HG02970 (cell line): ENCODE data around the gene BAIAP2L2.
"Not testable (repeated sequence)": the region's sequence is repeated elsewhere in the genome, so short reads cannot be mapped to it uniquely, and the experiment has no call there.

Source experiments
- ATAC-seq: cut with Tn5 transposase; IDR thresholded peaks from one replicate; pipeline ENCODE4 v1.9.1; 2021; ENCODE audit warnings: mild to moderate bottlenecking, moderate library complexity, moderate number of reproducible peaks; ENCODE audit not compliant: unreplicated experiment, low FRiP score

Gene BAIAP2L2, protein sequence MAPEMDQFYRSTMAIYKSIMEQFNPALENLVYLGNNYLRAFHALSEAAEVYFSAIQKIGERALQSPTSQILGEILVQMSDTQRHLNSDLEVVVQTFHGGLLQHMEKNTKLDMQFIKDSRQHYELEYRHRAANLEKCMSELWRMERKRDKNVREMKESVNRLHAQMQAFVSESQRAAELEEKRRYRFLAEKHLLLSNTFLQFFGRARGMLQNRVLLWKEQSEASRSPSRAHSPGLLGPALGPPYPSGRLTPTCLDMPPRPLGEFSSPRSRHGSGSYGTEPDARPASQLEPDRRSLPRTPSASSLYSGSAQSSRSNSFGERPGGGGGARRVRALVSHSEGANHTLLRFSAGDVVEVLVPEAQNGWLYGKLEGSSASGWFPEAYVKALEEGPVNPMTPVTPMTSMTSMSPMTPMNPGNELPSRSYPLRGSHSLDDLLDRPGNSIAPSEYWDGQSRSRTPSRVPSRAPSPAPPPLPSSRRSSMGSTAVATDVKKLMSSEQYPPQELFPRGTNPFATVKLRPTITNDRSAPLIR

DNA sequence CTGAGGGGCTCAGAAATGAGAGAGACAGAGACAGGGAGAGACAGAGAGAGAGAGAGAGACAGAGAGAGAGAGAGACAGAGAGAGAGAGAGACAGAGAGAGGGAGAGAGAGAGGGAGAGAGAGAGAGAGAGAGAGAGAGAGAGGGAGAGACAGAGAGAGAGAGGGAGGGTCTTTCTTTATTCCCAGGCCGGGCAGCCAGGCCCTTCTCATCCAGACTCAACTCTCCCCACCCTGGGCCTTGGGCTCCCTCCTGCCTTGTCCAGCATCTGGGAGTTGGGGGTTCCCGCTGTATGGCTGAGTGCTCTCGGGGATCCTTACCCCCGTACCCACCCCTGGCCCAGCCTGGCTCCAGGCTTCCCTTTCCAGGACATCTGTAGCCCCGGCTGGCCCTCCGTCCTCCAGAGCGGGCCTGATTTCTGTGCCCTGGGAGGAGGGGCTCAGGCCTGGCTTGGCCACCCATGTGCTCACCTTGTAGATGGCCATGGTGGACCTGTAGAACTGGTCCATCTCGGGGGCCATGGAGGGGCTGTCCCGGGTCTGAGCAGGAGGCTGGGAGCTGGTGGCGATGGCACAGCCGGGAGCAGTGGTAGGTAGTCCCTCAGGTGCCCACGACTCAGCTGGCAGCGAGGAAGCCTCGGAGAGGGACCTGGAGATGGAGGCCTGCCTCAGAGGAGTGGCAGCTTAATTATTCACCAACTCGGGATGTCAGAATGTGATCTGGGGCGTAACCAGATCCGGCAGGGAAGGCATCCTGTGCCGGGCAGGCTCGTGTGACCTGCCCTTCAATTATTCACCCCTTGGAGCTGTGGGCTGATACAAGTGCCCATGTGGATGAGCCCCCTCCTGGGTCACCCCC is at the start of gene BAIAP2L2:
TSS of gene BAIAP2L2 (minus strand) at position 677 of the 855 bp plus-strand sequence. CDS start at position 518, 159 bp downstream.
- ATAC-seq: no peak

DNA sequence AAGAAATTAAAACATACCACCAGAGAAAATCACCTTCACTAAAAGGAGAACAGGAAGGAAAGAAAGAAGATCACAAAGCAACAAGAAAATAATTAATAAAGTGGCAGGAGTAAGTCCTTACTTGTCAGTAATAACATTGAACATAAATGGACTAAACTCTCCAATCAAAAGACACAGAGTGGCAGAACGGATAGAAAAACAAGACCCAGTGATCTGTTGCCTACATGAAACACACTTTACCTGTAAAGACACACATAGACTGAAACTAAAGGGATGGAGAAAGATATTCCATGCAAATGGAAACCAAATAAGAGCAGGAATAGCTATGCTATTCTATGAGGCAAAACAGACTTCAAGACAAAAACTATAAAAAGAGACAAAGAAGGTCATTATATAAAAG is 45.2 kb upstream of the BAIAP2L2 start:
- no peak for ATAC-seq

DNA sequence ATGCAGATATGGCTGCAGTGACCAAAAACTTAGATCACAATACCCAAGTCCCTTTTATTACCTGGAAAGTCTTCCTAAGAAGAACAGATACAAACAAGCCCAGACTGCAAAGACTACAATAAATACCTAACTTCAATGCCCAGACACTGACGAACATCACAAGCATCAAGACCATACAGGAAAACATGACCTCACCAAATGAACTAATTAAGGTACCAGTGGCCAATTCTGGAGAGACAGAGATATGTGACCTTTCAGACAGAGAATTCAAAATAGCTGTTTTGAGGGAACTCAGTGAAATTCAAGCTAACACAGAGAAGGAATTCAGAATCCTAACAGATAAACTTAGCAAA is 44.1 kb upstream of the BAIAP2L2 start:
- ATAC-seq: not testable (repeated sequence)

DNA sequence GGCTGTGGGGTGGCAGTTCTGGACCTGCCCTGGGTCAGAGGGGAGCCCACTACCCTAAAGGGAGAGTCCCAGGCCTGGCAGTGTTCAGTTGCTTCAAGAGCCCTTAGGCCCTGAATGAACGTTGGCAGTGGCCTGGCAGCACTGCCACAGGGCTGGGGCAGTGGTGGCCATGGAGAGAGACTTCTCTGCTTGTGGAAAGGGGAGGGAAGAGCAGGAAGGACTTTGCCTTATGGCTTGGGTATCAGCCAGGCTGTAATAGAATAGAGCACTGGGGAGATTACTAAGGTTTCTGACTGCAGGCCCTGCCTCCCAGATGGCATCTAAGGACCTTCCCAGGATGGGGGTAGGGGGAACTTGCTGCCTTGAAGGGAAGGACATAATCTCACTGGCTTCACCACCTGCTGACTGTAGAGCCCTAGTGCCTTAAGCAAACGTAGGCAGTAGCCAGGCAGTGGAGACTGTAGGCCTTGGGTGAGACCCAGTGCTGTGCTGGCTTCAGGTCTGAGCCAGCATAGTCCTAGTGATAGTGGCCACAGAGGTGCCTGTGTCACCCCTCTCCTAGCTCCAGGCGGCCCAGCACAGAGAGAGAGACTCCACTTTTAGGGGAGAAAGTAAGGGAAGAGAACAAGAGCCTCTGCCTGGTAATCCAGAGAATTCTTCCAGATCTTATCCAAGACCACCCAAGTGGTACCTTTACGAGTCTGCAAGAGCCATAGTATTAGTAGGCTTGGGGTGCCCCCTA is 43.5 kb upstream of the BAIAP2L2 start:
- no peak for ATAC-seq

DNA sequence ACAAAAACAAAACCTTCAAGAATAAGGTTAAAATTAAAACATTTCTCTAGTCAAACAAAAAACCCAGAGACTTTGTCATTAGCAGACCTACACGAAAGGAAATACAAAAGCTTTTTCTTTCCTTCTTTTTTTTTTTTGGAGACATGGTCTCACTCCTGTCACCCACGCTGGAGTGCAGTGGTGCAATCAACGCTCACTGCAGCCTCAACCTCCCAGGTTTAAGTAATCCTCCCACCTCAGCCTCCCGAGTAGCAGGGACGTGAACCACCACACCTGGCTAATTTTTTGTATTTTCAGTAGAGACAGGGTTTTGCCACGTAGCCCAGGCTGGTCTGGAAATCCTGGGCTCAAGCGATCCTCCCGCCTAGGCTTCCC is 40.6 kb upstream of the BAIAP2L2 start:
- no peak for ATAC-seq

DNA sequence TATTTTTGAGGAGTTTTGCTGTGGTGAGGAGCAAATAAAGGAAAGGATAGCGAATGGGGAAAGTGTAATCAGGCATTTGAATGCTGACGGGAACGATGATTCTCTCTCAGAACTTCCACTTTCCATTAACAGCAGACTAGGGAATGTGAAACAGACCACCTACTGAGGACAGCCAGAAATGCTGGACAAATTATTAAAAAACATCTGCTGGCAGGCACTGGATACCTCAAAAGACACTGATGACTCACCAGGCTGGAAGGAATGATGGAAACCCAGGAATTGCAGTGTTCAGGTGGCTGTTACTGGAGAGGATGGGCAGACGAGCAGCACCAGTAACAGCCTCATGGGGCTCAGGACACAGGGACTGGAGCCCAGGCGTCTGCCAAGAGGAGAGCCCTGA is 37.8 kb upstream of the BAIAP2L2 start:
- no peak for ATAC-seq

DNA sequence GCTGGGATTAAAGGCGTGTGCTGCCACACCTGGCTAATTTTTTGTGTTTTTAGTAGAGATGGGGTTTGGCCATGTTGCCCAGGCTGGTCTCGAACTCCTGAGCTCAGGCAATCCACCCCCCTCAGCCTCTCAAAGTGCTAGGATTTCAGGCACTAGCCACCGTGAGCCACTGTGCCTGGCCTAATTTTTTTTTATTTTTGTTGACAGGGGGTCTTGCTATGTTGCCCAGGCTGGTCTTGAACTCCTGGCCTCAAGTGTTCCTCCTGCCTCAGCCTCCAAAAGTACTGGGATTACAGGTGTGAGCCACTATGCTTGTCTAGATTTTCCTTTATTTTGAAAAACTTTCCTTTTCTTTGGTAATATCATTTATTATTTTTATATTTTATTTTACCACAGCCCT is 35.7 kb upstream of the BAIAP2L2 start:
- ATAC-seq: not testable (repeated sequence)

DNA sequence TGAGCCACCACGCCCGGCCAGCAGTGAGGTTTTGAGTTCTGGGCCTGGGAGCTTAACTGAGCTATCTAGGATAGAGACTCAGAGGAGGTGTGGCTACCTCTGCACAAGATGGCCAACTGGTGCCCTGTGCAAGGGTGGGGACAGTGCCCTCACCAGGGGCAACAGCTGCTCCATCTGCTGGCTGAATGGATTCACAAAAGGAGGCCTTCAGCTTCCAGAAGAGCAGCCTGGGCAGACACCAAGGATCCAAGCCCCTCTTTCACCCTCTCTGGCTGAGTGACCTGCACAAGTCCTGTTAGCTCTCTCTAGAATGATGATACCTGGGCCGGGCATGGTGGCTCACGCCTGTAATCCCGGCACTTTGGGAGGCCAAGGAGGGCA is 33.5 kb upstream of the BAIAP2L2 start:
- no peak for ATAC-seq

DNA sequence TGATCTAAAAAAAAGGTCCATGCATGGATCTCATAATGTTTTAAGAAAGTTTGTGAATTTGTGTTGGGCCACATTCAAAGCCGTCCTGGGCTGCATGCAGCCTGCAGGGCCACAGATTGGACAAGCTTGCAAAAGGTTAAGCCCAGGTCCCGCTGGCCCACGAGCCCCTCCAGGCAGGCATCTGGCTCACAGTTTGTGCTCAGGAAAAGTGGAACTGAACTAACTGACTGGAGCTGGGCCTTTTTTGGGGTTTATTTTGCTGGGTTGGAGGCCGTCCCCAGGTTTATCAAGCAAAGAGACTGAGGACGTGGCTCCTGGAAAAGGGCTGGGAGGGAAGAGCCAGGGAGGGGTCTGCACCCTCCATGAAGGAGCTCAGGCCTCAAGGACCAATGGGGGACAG is 32.1 kb upstream of the BAIAP2L2 start:
- no peak for ATAC-seq

DNA sequence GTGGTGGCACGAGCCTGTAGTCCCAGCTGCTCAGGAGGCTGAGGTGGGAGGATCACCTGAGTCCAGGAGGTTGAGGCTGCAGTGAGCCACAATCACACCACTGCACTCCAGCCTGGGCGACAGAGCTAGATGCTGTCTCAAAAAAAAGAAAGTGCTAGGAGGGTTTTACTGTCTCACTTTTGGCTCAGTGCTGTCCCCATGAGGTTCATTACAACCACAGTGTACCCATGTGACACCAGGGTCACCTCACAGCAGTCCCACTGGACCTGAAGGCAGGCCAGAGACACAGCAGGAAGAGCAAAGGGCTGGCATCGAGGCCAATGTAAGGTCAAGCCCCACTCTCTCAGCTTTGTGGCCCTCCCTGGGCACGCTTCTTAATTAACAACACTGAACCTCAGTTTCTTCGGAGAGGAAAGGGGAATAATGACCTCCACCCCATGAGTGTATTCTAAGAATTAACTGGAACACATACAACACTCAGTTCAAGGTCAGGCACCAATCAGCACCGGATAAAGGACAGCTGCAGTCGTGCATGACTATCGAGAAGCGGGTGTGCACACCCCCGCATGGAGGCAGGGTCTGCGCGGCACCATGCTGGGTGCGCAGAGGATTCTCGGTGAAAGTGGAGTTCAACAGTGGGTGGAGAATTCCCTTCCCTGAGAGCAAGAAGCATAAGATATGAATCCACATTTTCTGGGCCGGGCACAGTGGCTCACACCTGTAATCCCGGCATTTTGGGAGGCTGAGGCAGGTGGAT is 30.9 kb upstream of the BAIAP2L2 start:
- no peak for ATAC-seq

DNA sequence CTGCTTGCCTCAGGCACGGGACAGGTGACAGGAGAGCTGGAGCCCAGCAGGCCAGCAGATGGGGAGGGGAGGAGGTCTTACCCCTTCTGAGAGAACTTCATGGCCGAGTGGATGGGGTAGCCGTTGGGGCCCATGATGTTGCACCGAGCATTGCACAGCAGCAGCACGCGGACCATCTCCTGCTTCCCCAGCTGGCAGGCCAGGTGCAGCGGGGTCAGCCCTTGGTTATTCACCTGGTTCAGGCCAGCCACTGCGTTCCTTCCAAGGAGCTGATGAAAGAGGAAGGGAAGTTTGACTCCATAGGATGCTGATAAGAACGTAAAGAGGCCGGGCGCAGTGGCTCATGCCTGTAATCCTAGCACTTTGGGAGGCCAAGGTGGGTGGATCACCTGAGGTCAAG is 29.4 kb upstream of the BAIAP2L2 start:
- ATAC-seq: no peak

DNA sequence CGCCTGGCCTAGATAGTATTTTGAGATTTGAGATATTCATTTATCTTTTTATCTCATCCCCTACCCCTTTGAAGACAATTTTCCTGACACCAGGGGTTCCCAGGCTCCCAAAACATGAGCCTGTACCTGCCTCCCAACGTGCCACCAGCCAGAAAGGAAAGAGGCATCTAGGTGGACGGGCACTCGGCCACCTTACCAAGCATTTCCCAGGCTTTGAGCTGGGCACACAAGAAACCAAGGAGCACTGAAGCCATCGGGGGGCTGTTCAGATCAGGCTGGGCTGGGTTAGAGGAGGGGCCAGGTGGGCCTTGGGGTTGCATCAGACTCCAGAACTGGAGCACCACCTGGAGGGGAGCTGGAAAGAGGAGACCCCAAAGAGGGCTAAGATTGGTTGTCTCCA is 28.5 kb upstream of the BAIAP2L2 start:
- ATAC-seq: no peak

DNA sequence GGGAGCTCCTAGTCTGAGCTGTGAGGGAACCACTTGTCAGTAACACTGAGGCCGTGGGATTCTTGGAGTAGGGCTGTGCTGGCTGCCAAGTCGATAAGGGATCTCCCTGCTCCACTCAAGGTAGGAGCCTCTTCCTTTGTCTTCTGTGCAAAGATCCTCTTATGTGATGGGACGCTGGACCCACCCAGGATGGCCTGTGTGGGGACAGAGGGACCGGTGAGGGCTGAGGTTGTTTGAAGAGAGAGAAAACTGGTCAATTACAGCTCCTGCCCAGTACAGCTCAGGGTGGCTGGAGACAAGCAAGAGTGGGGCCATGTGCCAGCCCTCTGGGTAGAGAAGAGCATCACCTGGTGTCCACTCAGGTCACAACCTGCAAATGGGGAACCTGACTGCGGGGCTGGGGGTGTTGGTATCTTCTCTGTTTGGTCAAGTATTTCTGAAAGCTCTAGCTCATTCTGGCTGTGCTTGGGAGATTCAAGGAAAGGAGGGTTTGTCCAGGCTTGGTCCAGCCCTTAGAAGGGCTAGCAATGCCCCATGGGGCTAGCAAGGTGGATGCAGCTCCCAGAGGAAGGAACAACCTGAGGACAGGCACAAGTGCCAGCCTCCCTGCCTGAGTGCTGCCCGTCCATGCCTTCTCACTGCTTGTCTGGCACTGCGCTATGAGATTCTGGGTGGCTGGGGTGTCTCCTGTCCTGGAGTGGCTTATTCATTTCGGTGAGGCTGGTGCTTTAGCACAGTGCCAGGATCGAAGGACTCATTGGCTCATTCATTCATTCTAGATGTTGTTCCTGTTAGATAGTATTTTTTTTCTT is 27.6 kb upstream of the BAIAP2L2 start:
- ATAC-seq: no peak

DNA sequence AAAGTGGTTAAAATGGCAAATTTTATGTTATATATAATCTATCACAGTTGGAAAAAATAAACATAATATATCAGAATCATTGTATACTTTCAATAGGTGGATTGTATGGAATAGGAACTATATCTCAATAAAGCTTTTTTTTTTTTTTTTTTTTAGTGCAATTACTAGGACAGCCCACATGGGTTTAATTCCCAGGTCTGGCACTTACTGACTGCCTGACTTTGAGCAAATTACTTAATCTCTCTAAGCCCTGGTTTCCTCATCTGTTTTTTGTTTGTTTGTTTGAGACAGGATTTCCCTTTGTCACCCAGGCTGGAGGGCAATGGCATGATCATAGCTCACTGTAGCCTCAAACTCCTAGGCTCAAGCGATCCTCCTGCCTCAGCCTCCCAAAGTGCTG is 26.1 kb upstream of the BAIAP2L2 start:
- ATAC-seq: no peak

DNA sequence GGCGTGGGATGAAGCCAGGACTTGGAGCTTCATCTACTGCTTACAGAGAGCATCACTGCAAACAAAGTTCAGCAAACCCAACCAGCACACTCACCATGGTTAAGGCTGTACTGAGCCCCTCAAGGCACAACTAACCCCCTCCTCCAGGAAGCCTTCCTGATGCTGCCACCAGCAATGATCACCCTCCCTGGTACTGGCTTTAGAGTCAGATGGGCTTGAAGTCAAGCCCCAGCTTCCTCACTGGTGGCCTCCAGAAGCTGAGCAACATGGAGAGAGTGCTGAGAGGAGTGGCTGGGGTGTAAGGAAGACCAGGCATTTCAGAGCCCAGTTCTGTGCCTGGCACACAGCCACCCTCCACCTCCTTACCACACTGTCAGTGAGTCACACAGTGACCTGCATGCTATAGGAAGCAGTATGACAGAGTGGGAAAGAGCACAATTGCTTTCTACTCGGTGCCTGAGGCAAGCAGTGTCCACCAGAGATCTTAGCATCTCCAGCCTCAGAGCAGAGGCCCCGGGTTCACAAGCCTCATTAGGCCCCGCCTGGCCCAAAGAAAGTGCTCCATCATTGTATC is 24.7 kb upstream of the BAIAP2L2 start:
- ATAC-seq: no peak

DNA sequence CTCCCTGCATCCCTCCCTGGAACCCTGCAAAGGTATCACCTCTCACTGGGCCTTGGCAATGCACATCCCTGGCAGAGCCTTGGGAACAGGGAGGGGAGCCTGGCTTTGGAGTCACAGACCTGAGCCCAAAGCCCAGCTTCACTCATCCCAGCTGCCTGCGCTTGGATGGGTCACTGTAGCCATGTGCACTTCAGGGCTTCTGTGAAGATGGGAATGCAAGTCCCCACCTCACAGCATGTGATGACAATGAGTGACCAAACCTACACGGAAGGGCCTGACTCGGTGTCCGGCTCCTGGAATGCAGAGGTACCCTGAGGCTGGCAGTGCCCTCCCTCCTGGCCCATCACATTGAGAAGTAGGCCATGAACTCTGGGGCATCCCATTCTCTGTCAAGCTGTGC is 22.8 kb upstream of the BAIAP2L2 start:
- ATAC-seq: no peak

DNA sequence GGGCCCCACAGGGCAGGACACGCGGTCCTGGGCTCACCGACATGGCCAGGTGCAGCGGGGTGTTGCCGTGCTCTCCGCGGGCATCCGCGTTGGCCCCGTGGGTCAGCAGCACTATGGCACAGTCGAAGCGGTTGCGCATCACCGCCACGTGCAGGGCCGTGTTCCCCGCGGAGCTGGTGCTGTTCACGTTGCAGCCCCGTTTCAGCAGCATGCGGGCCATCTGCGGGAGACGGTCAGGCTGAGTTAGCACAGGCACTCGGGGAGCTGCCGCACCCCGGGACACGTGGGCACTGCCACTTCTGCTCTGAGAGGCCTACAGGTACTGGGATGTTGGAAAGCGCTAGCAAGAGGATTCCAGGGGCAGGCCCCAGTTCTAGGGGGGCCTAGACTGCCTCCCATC is 22.3 kb upstream of the BAIAP2L2 start:
- ATAC-seq: no peak

DNA sequence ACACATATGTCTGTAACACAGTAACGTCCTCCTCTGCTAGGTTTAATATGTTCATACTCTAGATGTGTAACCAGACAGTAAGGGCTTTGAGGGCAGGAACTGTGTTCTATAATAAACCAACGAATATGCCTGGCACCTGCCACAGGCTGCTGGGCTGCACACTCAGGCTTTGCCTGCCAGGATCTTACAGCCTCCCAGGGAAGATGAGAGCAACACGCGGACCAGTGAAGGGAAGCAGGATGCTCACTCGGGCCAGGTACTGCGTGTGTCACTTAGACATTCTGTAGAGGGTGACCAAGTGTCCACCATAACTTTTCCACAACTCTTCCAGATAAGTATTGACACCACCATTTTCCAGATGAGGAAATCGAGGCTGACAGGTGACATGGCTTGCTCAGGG is 21.7 kb upstream of the BAIAP2L2 start:
- ATAC-seq: no peak

DNA sequence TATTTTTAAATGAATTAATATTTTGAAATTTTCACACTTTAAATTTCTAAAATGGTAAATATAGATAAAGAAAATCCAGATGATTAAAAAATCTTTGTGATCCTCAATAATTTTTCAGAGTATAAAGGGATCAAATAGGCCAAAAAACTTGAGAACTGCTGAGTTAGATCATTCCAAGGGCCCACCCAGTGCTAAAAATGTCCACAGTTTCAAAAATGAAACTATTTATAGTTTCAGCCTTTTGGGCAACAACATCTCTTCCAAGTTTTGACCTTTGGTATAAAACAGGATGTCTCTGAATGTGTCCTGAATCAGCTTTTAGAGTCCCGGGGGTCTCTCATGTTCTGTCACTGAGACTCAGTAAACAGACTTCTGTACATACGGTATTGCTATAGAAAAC is 20.9 kb upstream of the BAIAP2L2 start:
- no peak for ATAC-seq
